CD4-positive, alpha-beta T cell treated with Interleukin-4 for 1 hour (primary cell): ENCODE measurements around the gene DOCK4.

Source experiments
- DNase-seq, 2 donors: peaks; one replicate each; pipeline ENCODE4 v3.0.0-alpha.2; 2020 to 2022

Gene DOCK4

DNA sequence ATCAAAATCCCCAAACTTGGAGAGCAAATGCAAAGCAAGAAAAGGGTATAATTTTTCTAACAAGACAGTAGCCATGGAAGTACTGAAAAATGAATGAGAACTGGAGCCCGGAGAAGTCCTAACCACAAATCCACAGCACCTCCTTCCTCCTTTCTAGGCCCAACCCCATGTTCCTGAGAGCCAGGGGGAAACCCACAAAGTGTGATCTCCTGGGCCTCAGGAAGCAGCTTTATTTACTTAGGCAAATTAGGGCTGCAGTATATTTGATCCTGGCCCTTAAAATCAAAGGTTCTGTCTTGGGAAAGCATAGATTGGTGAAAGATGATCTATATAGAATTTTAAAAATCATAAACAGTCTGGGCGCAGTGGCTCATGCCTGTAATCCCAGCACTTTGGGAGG is 103.0 kb downstream of the DOCK4 start:
- no peak for DNase-seq

- DNase-seq = no peak
These were observed 104.9 kb downstream of the DOCK4 start for GRCh38 chr7:112101201-112101846.

DNA sequence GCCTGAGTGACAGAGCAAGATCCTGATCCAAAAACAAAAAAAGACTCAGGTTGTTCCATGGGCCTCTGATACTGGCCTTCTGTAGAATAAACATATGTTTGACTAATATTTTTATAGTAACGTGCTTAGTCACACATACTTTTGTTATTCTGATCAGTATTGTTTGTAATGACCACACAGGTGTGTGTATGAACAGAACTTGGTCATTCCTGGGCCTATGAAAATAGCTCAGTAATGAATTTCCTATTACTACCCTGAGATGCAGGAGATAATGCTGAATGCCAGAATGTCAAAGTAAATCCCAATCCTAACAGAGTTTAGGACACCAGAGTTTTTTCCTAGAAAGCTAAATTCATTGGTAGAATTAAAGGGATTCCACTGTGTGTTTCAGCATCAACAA is 108.7 kb downstream of the DOCK4 start:
- no peak for DNase-seq

DNA sequence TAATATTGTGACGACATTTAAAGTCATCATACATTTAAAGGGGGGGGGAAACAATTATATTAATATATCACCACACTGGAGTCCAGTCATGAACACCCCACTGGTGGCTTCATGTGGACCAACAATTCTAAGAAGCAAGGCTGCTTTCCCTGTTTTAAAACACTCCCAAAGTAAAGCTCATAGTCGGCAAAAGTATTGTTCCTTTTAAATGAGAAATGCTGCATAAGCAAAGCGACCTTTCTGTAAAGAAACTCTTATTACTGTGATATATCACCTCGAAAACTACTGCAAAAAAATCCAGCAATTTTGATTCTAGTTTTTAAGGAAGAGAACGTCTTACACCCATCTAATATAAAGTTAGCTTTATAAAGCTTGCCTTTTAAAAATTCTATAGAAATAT is 112.8 kb downstream of the DOCK4 start:
- DNase-seq = no peak

- DNase-seq = no peak
These were observed 113.3 kb downstream of the DOCK4 start for GRCh38 chr7:112092709-112093395.

DNA sequence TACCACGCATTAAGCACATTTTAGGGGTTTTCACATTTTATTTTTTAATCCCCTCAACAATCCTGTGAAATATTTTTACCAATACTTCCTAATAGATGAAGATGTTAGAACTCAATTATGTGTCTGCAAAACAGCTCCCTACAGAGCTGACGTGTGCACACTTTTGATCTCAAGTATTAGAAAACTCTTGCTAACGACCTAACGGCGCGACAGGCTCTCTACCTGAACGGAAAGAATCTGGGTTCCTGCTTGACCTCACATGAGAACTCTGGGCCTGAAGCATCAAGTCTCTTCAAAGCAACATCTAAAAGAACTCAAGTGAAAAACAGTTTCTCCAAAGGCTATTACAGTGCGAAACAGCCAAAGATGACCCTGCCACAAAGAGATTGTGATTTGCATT is 113.9 kb downstream of the DOCK4 start:
- DNase-seq = no peak

DNA sequence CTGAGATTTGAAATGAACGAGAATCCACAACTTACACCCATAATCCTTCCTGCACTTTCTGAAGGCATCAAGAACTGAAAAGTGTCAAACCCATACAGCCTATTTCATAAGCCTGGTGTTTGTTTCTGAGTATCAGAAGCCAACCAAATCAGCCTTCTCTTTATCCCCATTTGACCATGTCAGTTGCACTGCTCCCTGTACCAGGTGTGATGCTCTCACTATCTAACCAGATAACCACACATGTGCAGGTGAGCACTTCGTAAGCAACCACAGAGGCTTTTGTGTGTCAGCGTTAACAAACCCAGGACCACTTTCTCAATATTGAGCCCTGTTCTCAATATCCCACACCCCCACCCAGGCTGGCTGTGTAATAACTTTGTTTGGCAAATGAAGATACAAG is 114.4 kb downstream of the DOCK4 start:
- DNase-seq = no peak

DNA sequence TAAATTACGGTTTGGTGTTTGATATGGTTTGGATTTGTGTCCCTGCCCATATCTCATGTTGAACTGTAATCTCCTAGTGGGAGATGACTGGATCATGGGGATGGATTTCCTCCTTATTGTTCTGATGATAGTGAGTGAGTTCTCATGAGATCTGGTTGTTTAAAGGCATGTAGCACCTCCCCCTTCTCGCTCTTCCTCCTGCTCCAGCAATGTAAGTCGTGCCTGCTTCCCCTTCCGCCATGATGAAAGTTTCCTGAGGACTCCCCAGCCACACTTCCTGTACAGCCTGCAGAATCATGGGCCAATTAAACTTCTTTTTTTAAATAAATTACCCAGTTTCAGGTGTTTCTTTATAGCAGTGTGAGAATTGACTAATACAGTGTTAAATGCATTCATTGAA is 116.6 kb downstream of the DOCK4 start:
- peak; percentile 2 to 33 for DNase-seq

- no peak for DNase-seq
These were observed 117.6 kb downstream of the DOCK4 start for GRCh38 chr7:112088484-112089016.

DNA sequence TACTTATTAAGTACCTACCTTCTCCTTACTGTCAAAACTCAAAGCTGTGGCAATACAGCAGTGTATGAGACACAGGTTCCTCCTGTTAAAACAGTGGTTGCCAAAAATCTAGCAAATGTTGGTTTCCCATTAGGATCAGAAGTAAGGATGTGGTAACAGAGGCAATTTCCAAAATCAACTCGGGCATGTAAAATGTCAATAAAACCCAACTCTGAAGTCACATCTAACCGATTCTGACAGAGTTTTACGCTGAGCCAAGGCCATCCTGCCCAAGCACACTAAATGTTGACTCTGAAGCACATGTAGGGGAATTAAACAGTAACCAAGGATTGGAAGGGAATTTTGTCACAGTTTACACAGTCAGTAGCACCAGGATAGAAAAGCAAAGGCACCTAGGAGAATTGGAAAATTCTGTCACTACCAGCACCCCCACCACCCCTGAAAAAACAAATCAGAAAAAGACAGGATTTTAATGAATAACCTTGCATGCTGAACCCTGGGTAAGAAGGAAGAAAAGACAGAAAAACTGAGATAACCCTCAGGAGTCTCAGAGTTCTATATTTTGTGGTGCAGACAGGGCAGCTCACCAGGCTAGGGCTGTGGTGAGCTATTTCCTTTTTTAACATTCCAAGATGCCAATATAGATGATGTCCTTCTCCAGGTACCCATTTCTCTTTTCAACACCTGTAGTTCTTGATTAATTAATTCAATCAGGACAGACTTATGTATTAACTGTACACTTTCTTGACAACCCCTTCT is 119.5 kb downstream of the DOCK4 start:
- no peak for DNase-seq

- DNase-seq = peak; percentile 13 to 47
These were observed 121.7 kb downstream of the DOCK4 start for GRCh38 chr7:112084520-112084971.

DNA sequence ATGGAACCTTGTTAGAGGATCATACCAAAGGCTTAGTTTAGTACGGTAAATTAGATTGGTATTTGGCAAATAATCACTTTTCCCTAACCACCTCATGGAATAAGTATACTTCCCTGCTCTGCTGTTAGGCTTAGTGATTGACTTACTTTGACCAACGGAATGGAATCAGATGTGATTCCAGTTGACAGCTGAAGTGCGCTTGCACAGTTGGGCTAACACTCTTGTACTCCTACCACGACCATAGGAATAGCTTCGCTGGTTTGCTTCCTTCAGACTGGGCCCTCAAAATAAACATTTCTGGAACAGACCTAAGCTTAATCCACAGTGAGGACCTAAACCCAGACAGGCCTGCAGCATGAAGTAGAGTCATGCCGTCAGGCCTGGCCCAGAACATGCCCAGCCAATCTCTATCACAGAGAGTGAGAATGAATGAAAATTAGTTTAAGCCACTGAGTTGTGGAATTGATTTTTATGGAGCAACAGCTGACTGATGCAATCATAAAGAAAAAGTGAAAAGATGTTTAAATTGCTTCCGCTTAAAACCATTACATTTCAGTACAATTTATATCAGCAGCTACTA is 122.3 kb downstream of the DOCK4 start:
- no peak for DNase-seq

DNA sequence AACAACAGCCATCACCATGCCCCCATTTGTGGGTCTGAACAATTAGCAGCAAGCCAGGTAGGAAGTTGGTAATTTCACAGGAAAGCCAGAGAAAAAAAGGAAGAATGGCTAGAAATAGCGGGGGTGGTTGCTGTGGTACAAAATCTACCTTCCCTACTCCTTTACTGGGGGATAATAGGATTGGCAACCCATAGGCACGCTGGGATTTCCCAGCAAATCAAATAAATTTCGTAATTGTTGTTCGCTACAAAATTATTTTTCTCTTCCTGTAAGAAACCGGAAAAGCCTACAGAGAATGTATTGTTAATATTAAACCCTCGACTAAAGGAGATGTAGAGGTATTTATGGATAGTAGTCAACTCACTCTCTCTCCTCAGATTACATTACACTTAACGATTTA is 123.9 kb downstream of the DOCK4 start:
- no peak for DNase-seq

DNA sequence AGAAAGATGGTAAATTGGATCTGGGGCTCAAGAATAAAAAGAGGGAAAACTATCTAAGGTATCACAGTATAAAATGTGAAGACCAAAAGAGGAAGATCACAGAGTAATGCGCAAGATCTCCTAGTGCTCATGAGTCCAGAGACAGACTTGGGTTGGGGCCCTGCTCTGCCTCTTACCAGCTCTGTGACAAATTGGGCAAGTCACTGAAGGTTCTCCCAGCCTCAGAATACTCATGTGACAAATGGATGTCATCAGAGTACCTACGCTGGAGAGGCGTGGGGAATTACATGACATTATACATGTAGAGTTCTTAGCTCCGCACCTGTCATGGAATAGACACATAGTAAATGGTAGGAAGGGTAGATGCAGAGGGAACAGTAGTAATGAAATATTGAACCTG is 124.4 kb downstream of the DOCK4 start:
- peak; percentile 5 to 64 for DNase-seq

DNA sequence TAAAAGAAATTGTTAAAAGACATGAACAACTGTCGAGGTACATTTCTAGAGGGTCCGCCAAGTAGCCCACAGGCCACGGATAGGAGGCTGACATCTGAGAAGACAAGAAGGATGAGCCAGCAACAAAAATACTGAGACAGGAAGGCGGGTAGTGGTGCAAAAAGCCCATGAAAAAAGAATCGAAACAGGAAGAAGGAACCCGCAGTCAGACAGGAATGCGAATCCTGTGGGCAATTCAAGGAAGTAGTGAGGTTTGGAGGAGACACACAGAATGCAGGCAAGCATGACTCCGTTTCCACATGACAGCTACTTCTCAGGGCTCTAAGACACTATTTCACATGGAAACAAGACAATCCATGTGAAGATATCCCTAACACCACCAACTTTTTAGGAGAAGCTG is 125.2 kb downstream of the DOCK4 start:
- peak in 1 of 2 donors; percentile 54 for DNase-seq

GRCh38 chr7:112080441-112080840 is 125.8 kb downstream of the DOCK4 start:
- DNase-seq = peak; percentile 9 to 66

DNA sequence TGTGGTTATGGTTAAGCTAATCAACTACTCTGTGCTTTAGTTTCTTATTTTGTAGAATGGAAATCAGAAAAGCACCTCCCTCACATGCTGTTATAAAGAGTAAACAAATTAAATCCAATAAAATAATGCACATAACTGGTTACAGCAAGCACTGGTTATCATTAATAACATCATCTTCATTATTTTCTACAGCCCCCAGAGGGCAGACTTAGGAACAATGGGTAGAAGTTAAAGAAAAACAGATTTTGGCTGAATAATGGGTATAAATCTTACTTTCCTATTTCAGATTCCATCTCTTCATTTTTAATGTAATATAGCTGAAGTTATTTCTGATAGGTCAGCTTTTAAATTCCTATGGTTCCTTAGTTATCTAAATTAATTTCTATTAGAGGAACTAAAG is 126.5 kb downstream of the DOCK4 start:
- no peak for DNase-seq

- DNase-seq = no peak
These were observed 127.1 kb downstream of the DOCK4 start for GRCh38 chr7:112079122-112079521.

DNA sequence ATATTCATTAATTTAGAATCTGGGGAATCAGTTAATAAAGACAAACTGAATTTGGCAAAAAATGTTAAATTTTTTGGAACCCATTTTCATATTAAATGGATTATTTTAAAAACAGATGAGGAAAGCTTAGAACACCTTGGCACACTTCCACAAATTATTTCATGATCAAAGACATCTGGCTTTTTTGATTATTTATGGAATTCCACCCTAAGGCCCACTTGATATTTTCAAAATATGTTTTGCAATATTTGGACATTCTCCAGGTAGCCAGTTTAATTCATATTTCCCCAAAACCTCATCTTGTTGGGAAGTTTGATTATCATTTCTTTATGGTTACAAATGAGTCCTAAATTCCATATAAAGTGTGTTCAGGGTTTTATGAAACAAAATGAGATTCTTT is 129.9 kb downstream of the DOCK4 start:
- no peak for DNase-seq

DNA sequence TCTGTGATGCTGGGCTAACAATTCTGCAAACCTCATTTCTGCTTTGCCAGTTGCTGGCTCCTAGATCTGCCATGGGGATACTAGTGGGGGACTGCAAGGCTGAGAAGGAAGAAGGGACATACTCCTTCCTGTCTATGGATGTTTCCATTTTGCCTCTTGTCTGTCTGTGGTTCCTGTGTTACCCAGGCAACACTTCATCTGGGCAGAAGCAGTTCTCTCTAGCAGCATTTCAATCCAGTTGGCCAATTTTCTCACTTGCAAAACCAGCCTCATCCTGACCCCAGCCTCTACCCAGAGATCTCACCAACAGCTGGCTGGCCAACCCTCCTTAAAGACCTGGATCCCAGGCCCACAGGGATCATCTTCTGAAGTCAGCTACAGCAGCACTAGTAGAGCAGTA is 131.7 kb downstream of the DOCK4 start:
- no peak for DNase-seq

DNA sequence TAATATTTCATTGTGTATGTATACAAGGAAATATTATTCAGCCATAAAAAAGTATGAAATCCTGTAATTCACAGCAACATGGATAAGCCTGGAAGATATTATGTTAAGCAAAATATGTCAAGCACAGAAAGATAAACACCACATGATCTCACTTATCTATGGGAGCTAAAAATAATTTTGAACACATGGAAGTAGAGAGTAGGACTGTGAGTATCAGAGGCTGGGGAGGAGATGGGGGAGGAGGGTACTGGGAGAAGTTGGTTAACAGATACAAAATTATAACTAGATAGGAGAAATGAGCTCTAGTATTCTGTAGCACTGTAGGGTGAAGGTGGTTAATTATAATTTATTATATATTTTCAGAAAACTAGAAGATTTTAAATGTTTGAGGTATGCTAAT is 132.7 kb downstream of the DOCK4 start:
- DNase-seq = no peak

- DNase-seq = no peak
These were observed 133.5 kb downstream of the DOCK4 start for GRCh38 chr7:112072541-112073245.

DNA sequence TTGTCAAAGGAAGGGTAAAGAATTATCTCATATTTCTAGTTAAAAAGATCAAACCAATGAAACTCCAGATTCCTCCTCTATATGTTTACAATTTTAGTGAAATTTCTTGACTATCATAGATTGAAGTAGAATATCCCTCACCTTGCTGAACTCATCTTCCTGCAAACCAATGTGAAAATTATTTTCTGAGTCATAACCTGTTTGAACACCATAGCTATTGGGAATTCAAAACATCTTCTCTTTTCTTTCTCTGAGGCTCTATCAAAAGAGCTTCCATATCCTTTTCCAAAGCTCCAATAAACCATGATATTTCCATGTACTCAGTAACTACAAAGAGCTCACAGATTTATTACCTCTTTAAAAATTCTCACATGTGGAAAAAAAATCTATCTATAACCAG is 134.3 kb downstream of the DOCK4 start:
- DNase-seq = no peak
